Measurements from ENCODE around the gene RIMBP2.
"Not testable (repeated sequence)": the region's sequence is repeated elsewhere in the genome, so short reads cannot be mapped to it uniquely, and the experiment has no call there.

Gene RIMBP2

GRCh38 chr12:130715998-130716968 is at the start of gene RIMBP2:
TSS of gene RIMBP2 (minus strand) at chr12:130716299. CDS start at chr12:130479013, 237,286 bp downstream.
- DNase-seq (ENCODE audit: low read depth in 2 of 2): no peak

- no peak for DNase-seq (ENCODE audit: low read depth in 2 of 2)
Observed at GRCh38 chr12:130765186-130765659, 49.1 kb upstream of the RIMBP2 start.

- peak in 1 of 2 experiments; percentile 38 for DNase-seq (ENCODE audit: low read depth in 2 of 2)
Observed at GRCh38 chr12:130764475-130765185, 48.5 kb upstream of the RIMBP2 start.

- no peak for DNase-seq (ENCODE audit: low read depth in 2 of 2)
Observed at GRCh38 chr12:130764073-130764472, 48.0 kb upstream of the RIMBP2 start.

- no peak for DNase-seq (ENCODE audit: low read depth in 2 of 2)
Observed at GRCh38 chr12:130762319-130762675, 46.2 kb upstream of the RIMBP2 start.

- DNase-seq (ENCODE audit: low read depth in 2 of 2): peak; percentile 29 to 44
Observed at GRCh38 chr12:130761537-130762318, 45.6 kb upstream of the RIMBP2 start.

GRCh38 chr12:130754234-130754901 is 38.3 kb upstream of the RIMBP2 start:
- no peak for DNase-seq (ENCODE audit: low read depth in 2 of 2)

GRCh38 chr12:130752692-130753230 is 36.7 kb upstream of the RIMBP2 start:
- DNase-seq (ENCODE audit: low read depth in 2 of 2): no peak

GRCh38 chr12:130752037-130752436 is 35.9 kb upstream of the RIMBP2 start:
- not testable (repeated sequence) for DNase-seq (ENCODE audit: low read depth in 2 of 2)

GRCh38 chr12:130748786-130749185 is 32.7 kb upstream of the RIMBP2 start:
- no peak for DNase-seq (ENCODE audit: low read depth in 2 of 2)

GRCh38 chr12:130747867-130748740 is 32.0 kb upstream of the RIMBP2 start:
- DNase-seq (ENCODE audit: low read depth in 2 of 2): peak; percentile 56 to 77

- DNase-seq (ENCODE audit: low read depth in 2 of 2): no peak
Observed at GRCh38 chr12:130746546-130746945, 30.4 kb upstream of the RIMBP2 start.

- DNase-seq (ENCODE audit: low read depth in 2 of 2): no peak
Observed at GRCh38 chr12:130745921-130746320, 29.8 kb upstream of the RIMBP2 start.

GRCh38 chr12:130744274-130744673 is 28.2 kb upstream of the RIMBP2 start:
- no peak for DNase-seq (ENCODE audit: low read depth in 2 of 2)

- DNase-seq (ENCODE audit: low read depth in 2 of 2): no peak
Observed at GRCh38 chr12:130743606-130744005, 27.5 kb upstream of the RIMBP2 start.

- no peak for DNase-seq (ENCODE audit: low read depth in 2 of 2)
Observed at GRCh38 chr12:130743176-130743575, 27.1 kb upstream of the RIMBP2 start.

GRCh38 chr12:130742716-130743115 is 26.6 kb upstream of the RIMBP2 start:
- DNase-seq (ENCODE audit: low read depth in 2 of 2): no peak

- DNase-seq (ENCODE audit: low read depth in 2 of 2): no peak
Observed at GRCh38 chr12:130742112-130742511, 26.0 kb upstream of the RIMBP2 start.

- DNase-seq (ENCODE audit: low read depth in 2 of 2): no peak
Observed at GRCh38 chr12:130739571-130739970, 23.5 kb upstream of the RIMBP2 start.

- DNase-seq (ENCODE audit: low read depth in 2 of 2): not testable (repeated sequence)
Observed at GRCh38 chr12:130738403-130738802, 22.3 kb upstream of the RIMBP2 start.
